CD4-positive, alpha-beta T cell treated with Interleukin-10 for 1 hour (primary cell): ENCODE results near the gene SOCS2.
"Not testable (repeated sequence)": the region's sequence is repeated elsewhere in the genome, so short reads cannot be mapped to it uniquely, and the experiment has no call there.

Experiments used
- DNase-seq: peaks from one replicate; pipeline ENCODE4 v3.0.0-alpha.2; 2020

SOCS2 gene

GRCh38 chr12:93595351-93595750, 22.9 kb downstream of the SOCS2 start:
- no peak for DNase-seq

GRCh38 chr12:93597608-93598007, 25.1 kb downstream of the SOCS2 start:
- no peak for DNase-seq

GRCh38 chr12:93599192-93599591, 26.7 kb downstream of the SOCS2 start:
- DNase-seq, result no peak

- no peak for DNase-seq
Observed at GRCh38 chr12:93601591-93601990, 29.1 kb downstream of the SOCS2 start.

- DNase-seq, result no peak
Observed at GRCh38 chr12:93602897-93603668, 30.6 kb downstream of the SOCS2 start.

GRCh38 chr12:93603762-93604161, 31.3 kb downstream of the SOCS2 start:
- DNase-seq, result no peak

GRCh38 chr12:93608313-93608712, 35.8 kb downstream of the SOCS2 start:
- no peak for DNase-seq

GRCh38 chr12:93609281-93610192, 37.1 kb downstream of the SOCS2 start:
- DNase-seq, result no peak

GRCh38 chr12:93612776-93613175, 40.3 kb downstream of the SOCS2 start:
- DNase-seq, result no peak

GRCh38 chr12:93614917-93615596, 42.6 kb downstream of the SOCS2 start:
- DNase-seq, result no peak

GRCh38 chr12:93616584-93617101, 44.2 kb downstream of the SOCS2 start:
- DNase-seq, result no peak

- no peak for DNase-seq
Observed at GRCh38 chr12:93618891-93619410, 46.5 kb downstream of the SOCS2 start.

GRCh38 chr12:93621986-93622385, 49.5 kb downstream of the SOCS2 start:
- DNase-seq, result no peak

GRCh38 chr12:93622485-93622884, 50.0 kb downstream of the SOCS2 start:
- no peak for DNase-seq

GRCh38 chr12:93624595-93625294, 52.3 kb downstream of the SOCS2 start:
- no peak for DNase-seq

- not testable (repeated sequence) for DNase-seq
Observed at GRCh38 chr12:93625295-93625645, 52.8 kb downstream of the SOCS2 start.

- no peak for DNase-seq
Observed at GRCh38 chr12:93626160-93626559, 53.7 kb downstream of the SOCS2 start.
